ENCODE measurements around the gene CDHR5. TPM values are rescaled to one million over a fixed set of nuclear protein-coding genes. Genes with fewer than 3 reads are reported as not detected.

Gene CDHR5
- total RNA-seq, 4 donors from 2014 or later: 256 to 1,063 (median 597) TPM

GRCh38 chr11:637593-638521 is 13.1 kb upstream of the CDHR5 start:
- H3K4me3 ChIP-seq: peak overlapping the region in 2 of 4 donors; percentile 18 to 26
- no peaks in the 10 kb centered on the region for H3K36me3 ChIP-seq
- H3K9me3 ChIP-seq: no peaks in the 10 kb centered on the region
- no peak overlapping the region for H3K27ac ChIP-seq
- DNase-seq: no peak
- intact Hi-C loops (cut with DNase I; ENCODE audit: low total_unique reads): no loop called here
- H3K4me1 ChIP-seq: peaks cover 5 to 21% (median 11%) of the 10 kb centered on the region in 4 donors
- WGBS, 2 donors (ENCODE audit: low coverage in 1 of 2): 52 to 59% methylated on average over 14 to 54 of the region's 55 CpGs
- TF ChIP-seq, protein P1, sequence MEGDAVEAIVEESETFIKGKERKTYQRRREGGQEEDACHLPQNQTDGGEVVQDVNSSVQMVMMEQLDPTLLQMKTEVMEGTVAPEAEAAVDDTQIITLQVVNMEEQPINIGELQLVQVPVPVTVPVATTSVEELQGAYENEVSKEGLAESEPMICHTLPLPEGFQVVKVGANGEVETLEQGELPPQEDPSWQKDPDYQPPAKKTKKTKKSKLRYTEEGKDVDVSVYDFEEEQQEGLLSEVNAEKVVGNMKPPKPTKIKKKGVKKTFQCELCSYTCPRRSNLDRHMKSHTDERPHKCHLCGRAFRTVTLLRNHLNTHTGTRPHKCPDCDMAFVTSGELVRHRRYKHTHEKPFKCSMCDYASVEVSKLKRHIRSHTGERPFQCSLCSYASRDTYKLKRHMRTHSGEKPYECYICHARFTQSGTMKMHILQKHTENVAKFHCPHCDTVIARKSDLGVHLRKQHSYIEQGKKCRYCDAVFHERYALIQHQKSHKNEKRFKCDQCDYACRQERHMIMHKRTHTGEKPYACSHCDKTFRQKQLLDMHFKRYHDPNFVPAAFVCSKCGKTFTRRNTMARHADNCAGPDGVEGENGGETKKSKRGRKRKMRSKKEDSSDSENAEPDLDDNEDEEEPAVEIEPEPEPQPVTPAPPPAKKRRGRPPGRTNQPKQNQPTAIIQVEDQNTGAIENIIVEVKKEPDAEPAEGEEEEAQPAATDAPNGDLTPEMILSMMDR (IDR thresholded peaks at IDR 0.05): no peak
- no peak for TF ChIP-seq POLR2AphosphoS5 (IDR thresholded peaks at IDR 0.05)
- TF ChIP-seq POLR2A (IDR thresholded peaks at IDR 0.05): no peak
- no peak for TF ChIP-seq EP300 (IDR thresholded peaks at IDR 0.05; ENCODE audit: low read depth)
- in situ Hi-C loops (cut with MboI; ENCODE audit: low pct_ligation_motif_present in 1 of 4, low pct_unique_long_range_greater_than_20kb in 1 of 4, low sequenced_read_pairs in 3 of 4): no loop called here
- peaks cover 46% of the 10 kb centered on the region for H3K27me3 ChIP-seq

GRCh38 chr11:637333-637592 is 12.5 kb upstream of the CDHR5 start:
- Histone ChIP-seq H3K9me3 (no peaks in the 10 kb centered on the region), H3K27me3 (peaks cover 46% of the 10 kb centered on the region), H3K4me3 (peak overlapping the region in 3 of 4 donors; percentile 2 to 26 (median 18)), H3K36me3 (no peaks in the 10 kb centered on the region), H3K27ac (no peak overlapping the region), H3K4me1 (peaks cover 5 to 21% (median 11%) of the 10 kb centered on the region in 4 donors)
- in situ Hi-C loops (cut with MboI; ENCODE audit: low pct_ligation_motif_present in 1 of 4, low pct_unique_long_range_greater_than_20kb in 1 of 4, low sequenced_read_pairs in 3 of 4): no loop called here
- intact Hi-C loops (cut with DNase I; ENCODE audit: low total_unique reads): no loop called here
- 6% methylated on average over 8 of the region's 34 CpGs; no CpG with 5 or more reads in 1 of the 2 donors for WGBS, 2 donors (ENCODE audit: low coverage in 1 of 2)
- DNase-seq: no peak
- TF ChIP-seq POLR2A (IDR thresholded peaks at IDR 0.05): no peak
- TF ChIP-seq, protein P1 (IDR thresholded peaks at IDR 0.05): no peak
- TF ChIP-seq EP300 (IDR thresholded peaks at IDR 0.05; ENCODE audit: low read depth): no peak
- no peak for TF ChIP-seq POLR2AphosphoS5 (IDR thresholded peaks at IDR 0.05)

DNA sequence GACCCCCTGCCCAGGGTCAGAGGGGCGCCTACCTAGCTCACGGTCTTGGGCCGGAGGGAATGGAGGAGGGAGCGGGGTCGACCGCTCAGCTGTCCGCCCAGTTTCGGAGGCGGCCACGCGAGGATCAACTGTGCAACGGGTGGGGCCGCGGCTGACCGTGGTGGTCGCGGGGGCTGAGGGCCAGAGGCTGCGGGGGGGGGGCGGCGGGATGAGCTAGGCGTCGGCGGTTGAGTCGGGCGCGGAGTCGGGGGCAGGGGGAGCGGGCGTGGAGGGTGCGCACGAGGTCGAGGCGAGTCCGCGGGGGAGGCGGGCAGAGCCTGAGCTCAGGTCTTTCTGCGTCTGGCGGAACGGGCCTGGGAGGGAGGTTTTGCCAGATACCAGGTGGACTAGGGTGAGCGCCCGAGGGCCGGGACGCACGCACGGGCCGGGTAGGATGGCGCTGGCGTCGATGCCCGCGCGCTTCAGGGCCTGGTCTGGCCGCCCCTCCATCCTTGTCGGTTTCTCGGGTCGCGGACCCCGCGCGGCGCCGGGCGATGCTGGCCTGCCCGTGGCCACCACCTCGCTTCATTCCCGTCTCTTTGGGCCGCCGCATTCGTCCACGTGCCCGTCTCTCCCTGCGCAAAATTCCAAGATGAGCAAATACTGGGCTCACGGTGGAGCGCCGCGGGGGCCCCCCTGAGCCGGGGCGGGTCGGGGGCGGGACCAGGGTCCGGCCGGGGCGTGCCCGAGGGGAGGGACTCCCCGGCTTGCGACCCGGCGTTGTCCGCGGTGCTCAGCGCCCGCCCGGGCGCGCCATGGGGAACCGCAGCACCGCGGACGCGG is 12.0 kb upstream of the CDHR5 start, which contains the start of gene DRD4:
Gene DRD4 (plus strand): TSS at position 759 of the 822 bp plus-strand sequence. CDS start 36 bp downstream, at position 795.
- WGBS, 2 donors (ENCODE audit: low coverage in 1 of 2): 36% methylated on average over 70 of the region's 100 CpGs; no CpG with 5 or more reads in 1 of the 2 donors
- H3K27ac ChIP-seq: no peak within 1 kb of the TSS
- H3K4me3 ChIP-seq: peak within 1 kb of the TSS in 3 of 4 donors; percentile 2 to 26 (median 18)
- intact Hi-C loops (cut with DNase I; ENCODE audit: low total_unique reads): no loop called here
- no peak for DNase-seq
- H3K36me3 ChIP-seq: no peaks in the 10 kb centered on the region
- in situ Hi-C loops (cut with MboI; ENCODE audit: low pct_ligation_motif_present in 1 of 4, low pct_unique_long_range_greater_than_20kb in 1 of 4, low sequenced_read_pairs in 3 of 4): no loop called here
- peaks cover 5 to 21% (median 11%) of the 10 kb centered on the region in 4 donors for H3K4me1 ChIP-seq
- TF ChIP-seq, protein P1 (IDR thresholded peaks at IDR 0.05): no peak
- H3K27me3 ChIP-seq: peaks cover 46% of the 10 kb centered on the region
- no peaks in the 10 kb centered on the region for H3K9me3 ChIP-seq

- in situ Hi-C loops (cut with MboI; ENCODE audit: low pct_ligation_motif_present in 1 of 4, low pct_unique_long_range_greater_than_20kb in 1 of 4, low sequenced_read_pairs in 3 of 4): no loop called here
These were observed 11.3 kb upstream of the CDHR5 start for GRCh38 chr11:635945-636510.

More at GRCh38 chr11:635945-636510, 11.3 kb upstream of the CDHR5 start:
- DNase-seq: no peak
- no peaks in the 10 kb centered on the region for H3K36me3 ChIP-seq
- H3K27ac ChIP-seq: no peak overlapping the region
- H3K4me3 ChIP-seq: no peak overlapping the region
- WGBS, 2 donors (ENCODE audit: low coverage in 1 of 2): 80% methylated on average over 21 of the region's 22 CpGs; no CpG with 5 or more reads in 1 of the 2 donors
- H3K9me3 ChIP-seq: no peaks in the 10 kb centered on the region
- peaks cover 46% of the 10 kb centered on the region for H3K27me3 ChIP-seq
- peaks cover 5 to 21% (median 11%) of the 10 kb centered on the region in 4 donors for H3K4me1 ChIP-seq
- intact Hi-C loops (cut with DNase I; ENCODE audit: low total_unique reads): no loop called here
- TF ChIP-seq POLR2A (IDR thresholded peaks at IDR 0.05) (no peak), EP300 (IDR thresholded peaks at IDR 0.05; ENCODE audit: low read depth) (no peak)
